Epithelial cell of esophagus (primary cell): ENCODE results near the gene HOXD9.

Experiments used
- DNase-seq: peaks from one replicate; pipeline ENCODE4 v3.0.0; 2010; ENCODE audit warnings: low read depth
- H3K4me3 ChIP-seq: 2 replicates; pipeline ENCODE4 v1.5.1; 2011; ENCODE audit warnings: mild to moderate bottlenecking, low read length, control low read depth
- CTCF ChIP-seq: IDR thresholded peaks from 2 replicates; pipeline ENCODE4 v1.5.1; 2011; ENCODE audit warnings: low read depth, mild to moderate bottlenecking, low read length, control low read depth, inconsistent platforms; ENCODE audit not compliant: insufficient read depth; ENCODE audit errors: missing control alignments

HOXD9 gene

GRCh38 chr2:176121190-176122051, 1.1 kb upstream of the HOXD9 start:
- no peak overlapping the region for H3K4me3 ChIP-seq
- DNase-seq = no peak
- TF ChIP-seq CTCF = no peak

GRCh38 chr2:176122052-176122682, 352 bp upstream of the HOXD9 start:
- no peak for DNase-seq
- H3K4me3 ChIP-seq = no peak overlapping the region
- no peak for TF ChIP-seq CTCF

GRCh38 chr2:176123411-176124109, 1.0 kb downstream of the HOXD9 start:
- no peak for DNase-seq
- H3K4me3 ChIP-seq = no peak overlapping the region
- no peak for TF ChIP-seq CTCF

- no peak for TF ChIP-seq CTCF
- H3K4me3 ChIP-seq = no peak overlapping the region
- DNase-seq = no peak
These were observed 1.8 kb downstream of the HOXD9 start for GRCh38 chr2:176124110-176124946.

GRCh38 chr2:176124947-176125771, 2.6 kb downstream of the HOXD9 start:
- DNase-seq = no peak
- no peak overlapping the region for H3K4me3 ChIP-seq
- no peak for TF ChIP-seq CTCF

- no peak for TF ChIP-seq CTCF
- no peak for DNase-seq
- no peak overlapping the region for H3K4me3 ChIP-seq
These were observed 3.2 kb downstream of the HOXD9 start for GRCh38 chr2:176125772-176126054.
